Adrenal gland (tissue), 5 donors: ENCODE data around the gene DNHD1.
A peak's percentile ranks its signal among the peaks of the same experiment; 100 is the strongest.

ENCODE experiments used
- POLR2A ChIP-seq, 2 donors: fragments of 450-650 bp; IDR thresholded peaks; one replicate each; pipeline ENCODE4 v1.6.1; 2017; ENCODE audit warnings: antibody characterized with exemption in 2 of 2, mild to moderate bottlenecking in 2 of 2, moderate library complexity in 1 of 2
- TF ChIP-seq, protein P1 (sequence below), 6 experiments: fragments of 450-650 bp in 4 of 6; fragments of 200-600 bp in 2 of 6; sonication (generic) in 1 of 6; IDR thresholded peaks; 1 replicate in 5 of 6; 2 replicates in 1 of 6; pipeline versions ENCODE4 v1.5.1 to v1.8.0; 2016 to 2021; ENCODE audit warnings: antibody characterized with exemption in 6 of 6, mild to moderate bottlenecking in 2 of 6, moderate library complexity in 1 of 6
- donor health status: DM: no; HTN: no; CAD: no.

DNA sequence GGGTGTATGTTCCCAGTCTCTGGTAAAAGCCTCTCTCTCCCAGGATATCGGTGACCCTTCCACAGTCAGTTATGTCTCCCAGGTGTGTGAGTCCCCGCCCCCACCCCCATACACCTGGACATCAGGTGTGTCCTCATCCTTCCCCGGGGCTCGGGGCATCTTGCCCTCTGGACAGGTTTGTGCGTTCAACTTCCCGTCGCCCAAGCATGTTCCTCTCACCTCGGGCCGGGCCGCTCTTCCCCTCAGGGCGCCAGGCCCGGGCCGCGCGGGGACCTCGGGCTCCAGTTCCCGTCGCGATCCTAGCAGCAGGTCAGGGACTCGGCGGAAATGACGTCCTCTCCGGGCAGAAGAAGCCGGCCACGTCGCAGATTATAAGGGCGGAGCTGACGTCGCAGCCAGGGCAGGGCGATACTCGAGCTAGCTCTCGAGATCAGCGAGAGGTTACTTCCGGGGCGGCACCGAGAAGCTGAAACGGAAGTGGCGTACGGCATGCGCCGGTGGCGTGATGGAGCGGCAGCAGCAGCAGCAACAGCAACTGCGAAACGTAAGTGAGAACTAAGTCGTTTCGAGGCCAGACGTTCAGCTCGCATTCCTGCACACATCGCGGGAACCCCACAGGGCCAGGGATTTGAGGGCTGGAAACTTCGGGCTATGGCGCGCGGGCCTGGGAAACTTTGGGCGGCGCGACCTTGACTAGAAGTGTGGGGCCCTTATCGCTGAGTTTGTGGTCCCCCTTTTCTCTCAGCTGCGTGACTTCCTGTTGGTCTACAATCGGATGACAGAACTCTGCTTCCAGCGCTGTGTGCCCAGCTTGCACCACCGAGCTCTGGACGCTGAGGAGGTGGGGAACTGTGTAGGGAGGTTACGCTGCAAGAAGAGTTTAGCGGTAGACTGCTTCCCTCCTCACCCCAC lies 15.8 kb upstream of the DNHD1 start, which contains the start of the genes ARFIP2 and TIMM10B:
- TF ChIP-seq, protein P1, sequence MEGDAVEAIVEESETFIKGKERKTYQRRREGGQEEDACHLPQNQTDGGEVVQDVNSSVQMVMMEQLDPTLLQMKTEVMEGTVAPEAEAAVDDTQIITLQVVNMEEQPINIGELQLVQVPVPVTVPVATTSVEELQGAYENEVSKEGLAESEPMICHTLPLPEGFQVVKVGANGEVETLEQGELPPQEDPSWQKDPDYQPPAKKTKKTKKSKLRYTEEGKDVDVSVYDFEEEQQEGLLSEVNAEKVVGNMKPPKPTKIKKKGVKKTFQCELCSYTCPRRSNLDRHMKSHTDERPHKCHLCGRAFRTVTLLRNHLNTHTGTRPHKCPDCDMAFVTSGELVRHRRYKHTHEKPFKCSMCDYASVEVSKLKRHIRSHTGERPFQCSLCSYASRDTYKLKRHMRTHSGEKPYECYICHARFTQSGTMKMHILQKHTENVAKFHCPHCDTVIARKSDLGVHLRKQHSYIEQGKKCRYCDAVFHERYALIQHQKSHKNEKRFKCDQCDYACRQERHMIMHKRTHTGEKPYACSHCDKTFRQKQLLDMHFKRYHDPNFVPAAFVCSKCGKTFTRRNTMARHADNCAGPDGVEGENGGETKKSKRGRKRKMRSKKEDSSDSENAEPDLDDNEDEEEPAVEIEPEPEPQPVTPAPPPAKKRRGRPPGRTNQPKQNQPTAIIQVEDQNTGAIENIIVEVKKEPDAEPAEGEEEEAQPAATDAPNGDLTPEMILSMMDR (IDR thresholded peaks at IDR 0.05) = no peak
- TF ChIP-seq POLR2A (IDR thresholded peaks at IDR 0.05) = peak; percentile 72 to 93
